Measurements from ENCODE around the gene STRA8.

The STRA8 gene

DNA sequence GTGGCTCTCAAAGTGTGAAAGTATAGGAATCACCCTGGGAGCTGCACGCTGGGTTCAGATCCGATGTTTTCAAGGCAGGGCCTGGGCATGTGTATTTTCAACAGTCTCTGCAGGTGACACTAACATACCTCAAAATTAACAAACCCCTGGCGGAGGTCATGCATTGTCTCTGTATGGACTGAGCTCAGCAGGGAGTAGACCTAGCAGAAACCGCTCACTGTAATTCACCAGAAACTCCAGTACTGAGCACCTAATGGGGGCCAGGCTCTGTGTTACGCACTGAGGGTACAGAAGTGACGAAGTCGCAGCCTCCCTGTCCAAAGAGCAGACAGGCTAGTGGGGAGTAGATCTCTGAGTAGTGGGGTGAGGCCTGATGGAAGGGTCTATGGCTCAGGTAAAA is 5.6 kb downstream of the STRA8 start:
- DNase-seq, result no peak

DNA sequence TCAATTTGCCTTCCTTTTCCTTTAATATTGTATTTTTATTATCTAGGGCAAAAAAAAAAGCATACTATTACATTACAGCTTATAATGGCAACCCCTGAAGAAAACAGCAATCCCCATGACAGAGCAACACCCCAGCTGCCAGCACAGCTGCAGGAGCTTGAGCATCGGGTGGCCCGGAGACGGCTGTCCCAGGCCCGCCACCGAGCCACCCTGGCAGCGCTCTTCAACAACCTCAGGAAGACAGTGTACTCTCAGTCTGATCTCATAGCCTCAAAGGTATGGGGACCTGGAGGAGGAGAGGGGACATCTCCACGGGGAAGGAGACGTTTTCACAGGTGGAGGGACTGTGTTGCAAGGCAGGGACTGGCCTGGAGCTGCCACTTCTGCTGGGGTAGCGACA is 6.8 kb downstream of the STRA8 start:
- no peak for DNase-seq

GRCh38 chr7:135242096-135242684 is 8.6 kb downstream of the STRA8 start:
- no peak for DNase-seq

DNA sequence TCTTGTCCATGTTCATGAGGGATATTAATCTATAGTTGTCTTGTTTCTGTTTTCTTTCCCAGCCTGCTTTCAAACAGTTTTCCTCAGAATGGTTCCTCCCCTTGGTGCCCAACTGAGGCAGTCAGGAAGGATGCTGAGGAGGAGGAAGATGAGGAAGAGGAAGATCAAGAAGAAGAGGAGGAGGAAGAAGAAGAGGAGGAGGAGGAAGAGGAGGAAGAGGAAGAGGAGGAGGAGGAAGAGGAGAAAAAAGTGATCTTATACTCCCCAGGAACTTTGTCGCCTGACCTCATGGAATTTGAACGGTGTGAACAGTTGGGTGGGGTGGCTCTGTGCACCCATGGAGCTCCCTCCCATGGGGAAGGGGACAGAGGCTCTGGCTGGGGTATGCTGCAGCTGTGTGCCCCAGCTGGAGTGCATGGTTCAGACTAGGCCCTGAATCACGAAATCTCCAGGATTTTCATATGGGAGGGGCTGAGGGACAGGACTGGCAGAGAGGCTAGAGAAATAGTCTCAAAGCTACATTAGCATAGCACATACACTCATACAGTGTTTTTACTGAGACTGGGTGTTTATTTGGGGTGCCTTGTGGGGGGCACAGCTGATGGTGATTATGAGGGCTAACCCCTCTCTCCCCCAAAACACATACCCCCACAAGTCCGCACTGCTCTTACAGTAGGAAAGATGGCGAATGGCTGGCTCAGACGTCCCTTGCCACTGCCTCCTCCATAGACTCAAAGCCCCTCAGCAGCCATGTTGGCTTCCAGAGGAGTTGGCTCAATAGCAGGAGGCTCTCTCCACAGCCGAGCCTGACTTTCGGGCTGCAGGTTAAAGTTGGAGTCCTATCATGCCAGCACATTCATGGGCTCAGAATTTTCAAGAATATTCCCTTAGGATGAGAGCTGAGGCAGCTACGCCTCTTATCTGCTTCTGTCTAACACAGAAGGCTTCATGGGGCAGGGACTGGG is 11.9 kb downstream of the STRA8 start:
- DNase-seq, result no peak

DNA sequence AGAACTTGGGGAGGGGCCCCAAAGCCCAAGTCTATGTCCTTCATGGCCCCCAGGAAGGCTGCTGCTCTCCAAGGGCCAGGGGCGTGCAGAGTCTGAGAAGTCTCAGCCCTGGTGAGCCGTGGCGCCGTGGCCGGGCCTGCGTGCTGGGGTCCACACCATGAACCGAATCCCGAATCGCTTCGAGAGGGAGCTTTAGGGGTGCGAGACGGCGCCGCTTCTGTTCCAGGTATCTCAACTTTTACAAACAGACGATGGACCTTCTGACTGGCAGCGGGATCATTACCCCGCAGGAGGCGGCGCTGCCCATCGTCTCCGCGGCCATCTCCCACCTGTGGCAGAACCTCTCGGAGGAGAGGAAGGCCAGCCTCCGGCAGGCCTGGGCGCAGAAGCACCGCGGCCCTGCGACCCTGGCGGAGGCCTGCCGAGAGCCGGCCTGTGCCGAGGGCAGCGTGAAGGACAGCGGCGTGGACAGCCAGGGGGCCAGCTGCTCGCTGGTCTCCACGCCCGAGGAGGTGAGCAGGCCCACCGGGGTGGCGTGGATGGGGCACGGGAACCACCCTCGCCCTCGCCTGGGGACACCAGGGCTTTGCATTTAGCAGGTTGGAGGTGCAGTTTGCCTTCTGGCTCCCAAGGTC is 12.7 kb downstream of the STRA8 start:
- no peak for DNase-seq

DNA sequence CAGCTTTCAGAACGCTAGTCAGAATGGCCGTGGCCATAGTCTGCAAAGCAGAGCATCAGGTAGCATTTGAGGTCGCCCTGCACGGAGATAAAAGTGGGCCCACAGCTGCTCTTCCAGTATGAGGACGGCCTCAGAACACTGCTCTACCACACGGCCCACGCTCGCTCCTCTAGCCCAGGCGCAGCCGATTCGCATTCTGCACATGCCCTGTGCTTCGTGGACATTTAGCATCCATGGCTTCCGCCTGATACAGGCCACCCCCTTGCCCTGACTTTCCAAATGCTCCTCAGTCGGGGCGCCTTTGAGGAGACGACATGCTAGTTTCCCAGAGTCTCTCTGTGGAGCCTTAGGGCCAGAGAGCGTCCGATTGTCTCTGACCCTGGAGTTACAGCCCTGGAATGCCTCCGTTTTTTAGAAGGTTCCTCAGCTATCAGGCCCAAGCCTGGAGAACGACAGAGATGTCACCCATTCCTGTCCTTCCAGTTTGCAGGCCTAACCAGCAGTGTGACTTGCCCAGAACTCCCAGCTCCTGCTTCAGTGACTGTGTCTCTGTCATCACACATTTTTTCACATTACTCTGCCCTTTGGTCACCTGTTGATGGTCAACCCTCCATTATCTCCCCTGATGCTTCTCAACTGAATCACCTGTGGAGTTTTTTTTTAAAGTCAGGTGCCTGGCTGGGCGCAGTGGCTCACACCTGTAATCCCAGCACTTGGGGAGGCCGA is 14.3 kb downstream of the STRA8 start:
- DNase-seq, result no peak

GRCh38 chr7:135248546-135248945 is 14.9 kb downstream of the STRA8 start:
- no peak for DNase-seq

DNA sequence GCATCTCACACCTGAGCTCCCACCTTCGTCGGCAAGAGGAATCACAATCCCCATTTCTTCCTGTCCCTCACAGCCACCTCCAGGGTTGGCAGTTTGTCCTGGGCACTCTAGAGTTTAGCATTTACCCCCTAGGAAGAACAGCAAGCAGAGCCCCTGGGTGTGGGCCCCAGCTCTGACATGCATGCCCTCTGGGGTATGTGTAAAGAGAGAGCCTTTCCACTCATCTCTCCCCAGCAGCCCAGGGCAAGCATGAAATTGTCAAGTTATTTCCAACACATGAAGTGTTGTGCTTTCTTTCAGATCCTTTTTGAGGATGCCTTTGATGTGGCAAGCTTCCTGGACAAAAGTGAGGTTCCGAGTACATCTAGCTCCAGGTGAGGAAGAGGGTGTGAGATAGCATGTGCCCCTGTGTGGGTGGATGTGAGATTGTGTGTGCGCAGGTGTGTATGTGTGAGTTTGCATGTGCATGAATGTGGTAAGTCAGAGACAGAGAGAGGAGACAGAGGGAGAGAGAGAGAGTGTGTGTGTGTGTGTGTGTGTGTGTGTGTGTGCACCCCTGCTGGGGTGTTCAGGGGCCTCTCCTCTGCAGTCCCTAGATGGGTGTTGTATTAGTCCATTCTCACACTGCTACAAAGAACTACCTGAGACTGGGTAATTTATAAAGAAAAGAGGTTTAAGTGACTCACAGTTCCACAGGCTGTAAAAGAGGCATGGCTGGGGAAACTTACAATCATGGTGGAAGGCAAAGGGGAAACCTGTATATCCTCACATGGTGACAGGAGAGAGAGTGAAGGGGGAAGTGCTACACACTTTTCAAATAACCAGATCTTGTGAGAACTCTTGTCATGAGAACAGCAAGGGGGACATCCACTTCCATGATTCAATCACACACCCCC is 18.1 kb downstream of the STRA8 start:
- DNase-seq, result no peak

GRCh38 chr7:135253851-135254771 is 20.5 kb downstream of the STRA8 start:
- no peak for DNase-seq

DNA sequence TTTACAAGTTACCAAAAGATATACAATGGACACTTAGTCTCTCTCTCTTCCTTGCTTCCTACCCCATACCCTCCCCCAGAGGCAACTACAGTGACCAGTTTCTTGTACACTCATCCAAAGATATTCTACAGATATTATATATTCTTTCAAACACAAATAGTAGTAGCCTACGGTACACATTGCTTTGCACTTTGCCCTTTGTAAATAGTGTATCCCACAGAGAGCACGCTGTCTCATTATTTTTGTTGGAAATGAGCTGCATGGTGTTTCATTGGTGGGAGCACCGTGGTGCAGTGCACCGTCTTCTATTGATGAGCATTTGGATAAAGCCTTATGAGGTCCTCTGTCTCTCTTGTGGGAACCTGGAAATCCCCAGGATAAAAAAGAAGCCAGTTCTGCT is 24.2 kb downstream of the STRA8 start:
- DNase-seq, result no peak

GRCh38 chr7:135258585-135258984 is 24.9 kb downstream of the STRA8 start:
- no peak for DNase-seq

- DNase-seq, result no peak
Observed at GRCh38 chr7:135259702-135260101, 26.1 kb downstream of the STRA8 start.

DNA sequence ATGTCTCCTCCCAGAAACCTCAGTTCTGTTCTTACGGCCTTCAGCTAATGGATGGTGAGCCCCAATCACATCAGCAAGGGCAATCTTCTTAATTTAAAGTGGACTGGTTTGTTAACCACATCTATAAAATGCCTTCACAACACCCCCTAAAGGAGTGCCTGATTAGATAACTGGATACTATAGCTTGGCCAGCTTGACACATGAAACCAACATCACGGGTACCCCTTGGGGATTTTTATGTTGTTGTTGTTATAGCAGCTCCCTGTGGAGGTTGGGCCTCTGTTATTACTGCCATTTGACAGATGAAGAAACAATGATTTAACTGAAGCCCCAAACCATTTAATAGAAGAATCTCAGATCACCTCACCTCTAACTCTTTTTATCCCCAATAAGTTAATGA is 26.8 kb downstream of the STRA8 start:
- no peak for DNase-seq

- no peak for DNase-seq
Observed at GRCh38 chr7:135260930-135261721, 27.5 kb downstream of the STRA8 start.

DNA sequence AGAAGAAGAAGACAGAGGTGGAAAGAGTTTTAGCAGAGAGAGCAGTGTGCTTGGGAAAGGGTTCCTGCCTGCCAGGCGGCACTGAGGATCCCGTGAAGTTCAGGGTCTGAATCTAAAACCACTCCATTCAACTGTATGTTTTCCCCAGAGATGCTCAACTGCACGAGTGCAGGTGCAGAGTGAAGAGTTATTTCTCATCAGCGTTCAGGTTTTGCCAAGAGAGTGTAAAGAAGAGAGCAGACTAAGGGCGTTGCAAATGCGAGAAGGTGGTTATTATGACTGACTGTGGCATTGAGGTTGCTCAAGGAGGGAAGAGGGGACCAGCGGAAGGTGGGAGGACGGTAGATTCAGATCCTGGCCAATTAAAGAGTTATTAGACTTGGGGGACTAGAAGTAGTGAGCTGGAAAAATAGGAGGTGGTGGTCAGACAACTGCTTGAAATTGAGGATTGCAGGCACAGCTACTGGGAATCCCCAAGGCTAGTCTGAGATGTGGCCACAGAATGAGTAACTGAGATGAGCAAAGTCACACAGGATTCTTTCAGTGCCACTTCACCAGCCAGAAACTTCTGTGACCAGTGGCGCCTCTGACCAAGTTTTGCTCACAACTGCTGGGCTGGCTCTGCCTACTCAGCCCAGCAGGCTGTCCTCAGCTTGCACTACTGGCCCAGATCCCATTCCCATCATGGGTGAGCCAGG is 29.1 kb downstream of the STRA8 start:
- no peak for DNase-seq

DNA sequence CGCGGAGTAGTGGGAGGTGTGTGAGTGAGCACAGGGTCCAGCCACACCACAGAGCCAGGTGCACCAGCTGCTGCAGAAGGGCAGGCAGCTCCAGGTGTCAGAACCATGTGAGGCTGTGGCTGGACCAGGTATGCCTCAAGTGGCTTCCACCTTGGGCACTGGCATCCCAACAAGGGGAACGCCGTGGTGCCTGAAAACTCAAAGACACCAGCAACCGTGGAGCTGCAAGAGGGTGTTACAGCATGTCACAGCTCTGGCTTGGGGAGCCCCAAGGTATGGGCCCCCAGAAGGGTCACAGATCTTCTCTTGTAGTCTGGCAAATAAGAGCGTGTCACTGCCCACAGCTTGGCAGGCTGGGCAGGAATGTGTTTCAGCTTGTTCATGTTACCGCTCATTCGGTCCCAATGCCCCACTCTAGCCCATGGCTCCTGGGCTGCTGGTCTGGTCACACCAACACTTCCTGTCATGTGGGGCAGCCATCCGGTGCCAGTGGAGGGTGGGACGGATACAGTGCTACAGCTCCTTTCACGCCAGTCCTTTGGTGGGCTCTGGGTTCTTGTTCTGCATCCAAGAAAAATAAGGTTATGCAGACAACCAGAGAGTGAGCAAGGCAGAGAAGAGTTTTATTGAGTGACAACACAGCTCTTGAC is 29.8 kb downstream of the STRA8 start:
- DNase-seq, result no peak

DNA sequence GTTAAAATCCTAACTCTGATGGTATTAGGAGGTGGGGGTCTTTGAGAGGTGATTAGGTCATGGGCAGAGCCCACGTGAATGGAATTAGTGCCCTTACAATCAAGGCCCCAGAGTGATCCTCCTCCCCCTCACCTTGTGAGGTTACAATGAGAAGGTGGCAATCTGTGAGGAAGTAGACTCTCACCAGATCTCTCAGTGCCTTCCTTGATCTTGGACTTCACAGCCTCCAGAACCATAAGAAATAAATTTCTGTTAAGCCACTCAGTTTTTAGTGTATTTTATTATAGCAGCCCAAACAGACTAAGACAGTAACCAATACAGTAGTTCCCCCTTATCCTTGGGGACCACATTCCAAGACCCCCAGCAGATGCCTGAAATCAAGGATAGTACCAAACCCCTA is 32.0 kb downstream of the STRA8 start:
- DNase-seq, result no peak

GRCh38 chr7:135269921-135270320 is 36.3 kb downstream of the STRA8 start:
- DNase-seq, result no peak
